Measurements from ENCODE around the gene MAP2K2.
A peak's percentile ranks its signal among the peaks of the same experiment; 100 is the strongest.

DNA sequence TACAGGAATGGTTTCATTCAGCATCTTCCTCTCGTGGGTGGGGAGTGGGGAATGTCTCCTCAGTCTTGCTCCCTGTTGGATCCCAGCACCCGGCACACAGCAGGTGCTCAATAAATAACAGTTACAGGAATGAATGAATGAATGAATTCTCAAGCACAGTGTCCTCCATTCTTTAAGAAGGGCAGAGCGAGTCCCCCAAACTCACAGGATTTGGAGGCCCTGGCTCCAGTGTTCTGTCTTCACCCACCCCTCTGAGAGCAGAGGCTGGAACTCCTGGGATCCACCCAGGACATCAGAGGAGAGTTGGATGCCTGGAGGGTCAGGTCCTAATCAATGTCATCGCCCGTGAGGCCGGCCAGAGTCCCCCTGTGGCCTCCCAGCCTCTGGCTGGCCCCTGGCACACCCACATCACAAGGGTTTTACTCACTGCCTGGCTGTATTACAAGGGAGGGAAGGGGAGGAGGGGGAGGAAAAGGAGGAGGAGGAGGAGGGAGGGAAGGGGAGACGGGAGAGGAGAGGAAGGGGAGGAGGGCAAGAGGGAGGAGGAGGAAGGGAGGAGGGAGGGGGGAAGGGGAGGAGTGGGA lies 20.8 kb upstream of the MAP2K2 start:
- TF ChIP-seq, protein P1, sequence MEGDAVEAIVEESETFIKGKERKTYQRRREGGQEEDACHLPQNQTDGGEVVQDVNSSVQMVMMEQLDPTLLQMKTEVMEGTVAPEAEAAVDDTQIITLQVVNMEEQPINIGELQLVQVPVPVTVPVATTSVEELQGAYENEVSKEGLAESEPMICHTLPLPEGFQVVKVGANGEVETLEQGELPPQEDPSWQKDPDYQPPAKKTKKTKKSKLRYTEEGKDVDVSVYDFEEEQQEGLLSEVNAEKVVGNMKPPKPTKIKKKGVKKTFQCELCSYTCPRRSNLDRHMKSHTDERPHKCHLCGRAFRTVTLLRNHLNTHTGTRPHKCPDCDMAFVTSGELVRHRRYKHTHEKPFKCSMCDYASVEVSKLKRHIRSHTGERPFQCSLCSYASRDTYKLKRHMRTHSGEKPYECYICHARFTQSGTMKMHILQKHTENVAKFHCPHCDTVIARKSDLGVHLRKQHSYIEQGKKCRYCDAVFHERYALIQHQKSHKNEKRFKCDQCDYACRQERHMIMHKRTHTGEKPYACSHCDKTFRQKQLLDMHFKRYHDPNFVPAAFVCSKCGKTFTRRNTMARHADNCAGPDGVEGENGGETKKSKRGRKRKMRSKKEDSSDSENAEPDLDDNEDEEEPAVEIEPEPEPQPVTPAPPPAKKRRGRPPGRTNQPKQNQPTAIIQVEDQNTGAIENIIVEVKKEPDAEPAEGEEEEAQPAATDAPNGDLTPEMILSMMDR (IDR thresholded peaks at IDR 0.05) = no peak
- peak in 1 of 2 donors; percentile 24 for TF ChIP-seq POLR2A (IDR thresholded peaks at IDR 0.05)

All from adrenal gland (tissue), 5 donors.